Stomach (tissue), 4 donors: ENCODE data around the gene TET1.

Experiments
- CTCF ChIP-seq, 7 experiments: fragments of 450-650 bp in 4 of 7; fragments of 200-600 bp in 3 of 7; sonication (generic) in 3 of 7; IDR thresholded peaks; one replicate each; pipeline ENCODE4 v1.5.1; 2016 to 2019; ENCODE audit warnings: antibody characterized with exemption in 7 of 7, control low read depth in 2 of 7, mild to moderate bottlenecking in 1 of 7
- EP300 ChIP-seq: sonication (generic); formaldehyde crosslinking; IDR thresholded peaks from one replicate; pipeline ENCODE4 v1.6.1; 2017; ENCODE audit warnings: antibody characterized with exemption
- POLR2A ChIP-seq, 4 donors: fragments of 450-650 bp; IDR thresholded peaks; one replicate each; pipeline ENCODE4 v1.6.1; 2016; ENCODE audit warnings: antibody characterized with exemption in 4 of 4, control low read depth in 2 of 4, mild to moderate bottlenecking in 1 of 4, moderate library complexity in 1 of 4

- TF ChIP-seq CTCF (IDR thresholded peaks at IDR 0.05) (no peak), EP300 (no peak), POLR2A (IDR thresholded peaks at IDR 0.05) (no peak)
Measured at GRCh38 chr10:68602434-68602833, 42.3 kb downstream of the TET1 start.
